ENCODE measurements around the gene SETD1A. TPM values are rescaled to one million over a fixed set of nuclear protein-coding genes. Genes with fewer than 3 reads are reported as not detected.

The SETD1A gene
- total RNA-seq, 2 donors from 2014 or later: 3.8 to 8.6 TPM

DNA sequence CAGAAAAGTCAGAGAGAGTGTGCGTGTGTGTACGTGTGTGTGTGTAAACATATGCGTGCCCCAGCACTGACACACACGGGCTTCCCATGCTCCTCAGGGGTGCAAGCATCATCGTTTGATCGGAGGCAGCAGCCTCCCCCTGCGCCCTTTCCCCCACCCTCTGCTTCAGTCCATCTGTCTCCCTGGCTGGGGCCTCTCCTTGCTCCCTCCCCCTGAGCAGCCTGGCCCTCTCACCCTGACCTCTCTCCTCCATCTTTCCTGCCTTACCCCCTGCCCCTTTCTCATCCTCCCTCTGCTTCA, 48.5 kb downstream of the SETD1A start:
- Histone ChIP-seq H3K36me3 (no peaks in the 10 kb centered on the region), H3K4me1 (peaks cover 0 to 11% of the 10 kb centered on the region in 2 donors), H3K4me3 (no peak overlapping the region), H3K9me3 (no peaks in the 10 kb centered on the region), H3K27me3 (peaks cover 7 to 8% of the 10 kb centered on the region in 2 donors), H3K27ac (no peak overlapping the region)
- TF ChIP-seq, protein P1, sequence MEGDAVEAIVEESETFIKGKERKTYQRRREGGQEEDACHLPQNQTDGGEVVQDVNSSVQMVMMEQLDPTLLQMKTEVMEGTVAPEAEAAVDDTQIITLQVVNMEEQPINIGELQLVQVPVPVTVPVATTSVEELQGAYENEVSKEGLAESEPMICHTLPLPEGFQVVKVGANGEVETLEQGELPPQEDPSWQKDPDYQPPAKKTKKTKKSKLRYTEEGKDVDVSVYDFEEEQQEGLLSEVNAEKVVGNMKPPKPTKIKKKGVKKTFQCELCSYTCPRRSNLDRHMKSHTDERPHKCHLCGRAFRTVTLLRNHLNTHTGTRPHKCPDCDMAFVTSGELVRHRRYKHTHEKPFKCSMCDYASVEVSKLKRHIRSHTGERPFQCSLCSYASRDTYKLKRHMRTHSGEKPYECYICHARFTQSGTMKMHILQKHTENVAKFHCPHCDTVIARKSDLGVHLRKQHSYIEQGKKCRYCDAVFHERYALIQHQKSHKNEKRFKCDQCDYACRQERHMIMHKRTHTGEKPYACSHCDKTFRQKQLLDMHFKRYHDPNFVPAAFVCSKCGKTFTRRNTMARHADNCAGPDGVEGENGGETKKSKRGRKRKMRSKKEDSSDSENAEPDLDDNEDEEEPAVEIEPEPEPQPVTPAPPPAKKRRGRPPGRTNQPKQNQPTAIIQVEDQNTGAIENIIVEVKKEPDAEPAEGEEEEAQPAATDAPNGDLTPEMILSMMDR (IDR thresholded peaks at IDR 0.05): no peak
- no peak for DNase-seq (ENCODE audit: low spot score)

DNA sequence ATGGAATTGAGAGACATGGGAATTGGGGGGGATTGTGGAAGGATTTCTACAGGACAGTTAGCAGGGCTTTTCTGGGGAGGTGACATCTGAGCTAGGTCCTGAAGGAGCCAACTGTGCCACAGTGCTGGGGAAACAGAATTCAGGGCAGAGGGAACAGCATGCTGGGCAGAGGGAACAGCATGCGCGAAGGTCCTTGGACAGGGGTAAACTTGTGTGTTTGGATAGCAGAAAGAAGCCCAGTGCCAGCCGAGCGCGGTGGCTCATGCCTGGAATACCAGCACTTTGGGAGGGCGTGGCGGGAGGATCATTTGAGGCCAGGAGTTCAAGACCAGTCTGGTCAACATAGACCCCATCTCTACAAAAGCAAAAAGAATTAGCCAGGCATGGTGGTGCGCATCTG, 49.0 kb downstream of the SETD1A start:
- Histone ChIP-seq H3K4me1 (peaks cover 0 to 11% of the 10 kb centered on the region in 2 donors), H3K27ac (no peak overlapping the region), H3K4me3 (no peak overlapping the region), H3K36me3 (no peaks in the 10 kb centered on the region), H3K27me3 (peaks cover 10 to 12% of the 10 kb centered on the region in 2 donors), H3K9me3 (no peaks in the 10 kb centered on the region)
- no peak for DNase-seq (ENCODE audit: low spot score)
- TF ChIP-seq, protein P1 (IDR thresholded peaks at IDR 0.05): no peak

DNA sequence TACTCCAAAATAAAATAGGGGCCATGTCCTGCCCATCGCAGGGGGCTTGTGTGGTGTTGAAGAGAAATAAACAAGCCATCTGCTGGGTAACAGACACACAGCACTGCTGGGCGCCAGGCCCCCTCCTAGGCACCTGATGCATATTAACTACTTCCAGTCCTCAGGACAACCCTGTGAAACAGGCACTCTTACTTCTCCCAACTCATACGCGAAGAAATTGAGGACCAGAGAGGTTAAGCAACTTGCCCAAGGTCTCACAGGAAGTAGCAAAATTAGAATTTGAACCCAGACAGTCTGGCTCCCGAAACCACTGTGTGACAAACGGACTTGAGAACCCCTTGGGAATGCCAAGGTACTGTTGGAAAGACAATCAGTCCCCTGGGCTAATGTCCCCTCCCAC, 50.1 kb downstream of the SETD1A start:
- no peak overlapping the region for H3K4me3 ChIP-seq
- peaks cover 0 to 4% of the 10 kb centered on the region in 2 donors for H3K4me1 ChIP-seq
- no peak for DNase-seq (ENCODE audit: low spot score)
- H3K36me3 ChIP-seq: no peaks in the 10 kb centered on the region
- peaks cover 10 to 12% of the 10 kb centered on the region in 2 donors for H3K27me3 ChIP-seq
- no peak overlapping the region for H3K27ac ChIP-seq
- no peaks in the 10 kb centered on the region for H3K9me3 ChIP-seq
- TF ChIP-seq, protein P1 (IDR thresholded peaks at IDR 0.05): no peak

DNA sequence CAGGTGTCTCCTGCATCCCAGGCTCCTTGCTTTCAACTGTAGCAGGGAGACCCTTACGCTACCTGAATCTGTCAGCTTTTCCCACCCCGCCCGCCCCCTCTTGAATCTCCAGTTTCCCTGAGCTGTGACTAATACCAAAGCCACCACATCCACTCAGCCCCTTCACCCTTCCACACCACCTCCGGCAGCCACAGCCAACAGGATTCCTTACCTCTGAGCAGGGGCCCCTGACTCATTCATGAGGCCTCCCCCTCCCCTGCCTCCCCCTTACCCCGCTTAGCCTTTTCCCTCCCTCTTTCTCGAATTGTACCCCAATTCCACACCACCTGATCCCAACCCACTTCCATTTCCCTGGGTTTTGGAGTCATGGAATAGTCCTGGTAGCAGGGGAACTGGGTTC, 50.6 kb downstream of the SETD1A start:
- no peaks in the 10 kb centered on the region for H3K9me3 ChIP-seq
- no peak overlapping the region for H3K4me3 ChIP-seq
- H3K27ac ChIP-seq: no peak overlapping the region
- no peaks in the 10 kb centered on the region for H3K36me3 ChIP-seq
- H3K27me3 ChIP-seq: peaks cover 10 to 12% of the 10 kb centered on the region in 2 donors
- DNase-seq (ENCODE audit: low spot score): no peak
- TF ChIP-seq, protein P1 (IDR thresholded peaks at IDR 0.05): no peak
- peaks cover 0 to 4% of the 10 kb centered on the region in 2 donors for H3K4me1 ChIP-seq

DNA sequence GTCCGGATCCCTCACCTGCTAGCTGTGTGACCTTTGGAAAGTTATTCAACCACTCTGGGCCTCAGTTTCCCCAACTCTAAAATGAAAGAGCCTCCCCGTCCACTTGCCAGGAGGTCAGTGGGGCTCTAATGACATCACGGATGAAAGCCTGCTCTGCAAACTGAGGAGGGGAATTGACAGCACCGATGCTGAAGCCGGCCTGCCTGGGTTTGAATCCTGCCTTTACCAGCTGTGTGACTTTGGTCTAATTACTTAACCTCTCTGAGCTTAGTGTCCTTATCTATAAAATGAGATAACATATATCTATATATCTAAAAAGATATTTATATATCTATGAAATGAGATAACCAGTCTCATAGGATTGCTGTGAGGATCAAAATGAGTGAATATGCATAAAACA, 51.0 kb downstream of the SETD1A start:
- H3K4me3 ChIP-seq: no peak overlapping the region
- no peaks in the 10 kb centered on the region for H3K36me3 ChIP-seq
- TF ChIP-seq, protein P1 (IDR thresholded peaks at IDR 0.05): no peak
- no peaks in the 10 kb centered on the region for H3K9me3 ChIP-seq
- H3K27ac ChIP-seq: no peak overlapping the region
- DNase-seq (ENCODE audit: low spot score): no peak
- peaks cover 10 to 12% of the 10 kb centered on the region in 2 donors for H3K27me3 ChIP-seq
- peaks cover 0 to 4% of the 10 kb centered on the region in 2 donors for H3K4me1 ChIP-seq

DNA sequence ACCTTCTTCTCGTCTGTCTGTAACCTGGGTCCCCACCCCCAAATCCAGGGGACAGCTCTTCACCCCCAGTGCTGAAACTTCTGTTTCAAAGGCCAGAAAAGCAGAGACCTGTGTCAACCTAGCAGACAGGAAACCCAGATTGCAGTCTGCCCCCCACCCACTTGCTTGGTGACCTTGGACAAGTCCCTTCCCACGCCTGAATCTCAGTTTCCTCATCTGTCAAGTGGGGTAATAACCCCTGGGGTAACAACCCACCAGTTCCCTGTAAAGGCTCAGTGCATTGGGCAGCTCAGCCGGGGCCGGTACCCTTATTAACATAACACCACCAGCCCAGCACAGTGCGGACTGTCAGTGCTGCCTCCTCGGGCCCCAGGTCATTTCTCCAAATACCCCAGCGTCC, 51.6 kb downstream of the SETD1A start:
- H3K4me1 ChIP-seq: peaks cover 0 to 4% of the 10 kb centered on the region in 2 donors
- TF ChIP-seq, protein P1 (IDR thresholded peaks at IDR 0.05): no peak
- no peak for DNase-seq (ENCODE audit: low spot score)
- H3K36me3 ChIP-seq: no peaks in the 10 kb centered on the region
- H3K27me3 ChIP-seq: peaks cover 10 to 12% of the 10 kb centered on the region in 2 donors
- H3K4me3 ChIP-seq: no peak overlapping the region
- H3K27ac ChIP-seq: no peak overlapping the region
- H3K9me3 ChIP-seq: no peaks in the 10 kb centered on the region

Measured in right atrium auricular region (tissue), 2 donors.